C4-2B (cell line): ENCODE measurements around the gene IFNGR2.
A peak's percentile ranks its signal among the peaks of the same experiment; 100 is the strongest.

Source experiments
- H3K27ac ChIP-seq: fragments of 450-650 bp; 2 replicates; pipeline ENCODE4 v1.5.1; 2017
- CTCF ChIP-seq: fragments of 450-650 bp; conservative IDR thresholded peaks from 2 replicates; pipeline ENCODE4 v1.5.1; 2017; ENCODE audit warnings: mild to moderate bottlenecking
- ZFX ChIP-seq: fragments of 450-650 bp; IDR thresholded peaks from 2 replicates; pipeline ENCODE4 v1.6.1; 2017

The IFNGR2 gene, protein sequence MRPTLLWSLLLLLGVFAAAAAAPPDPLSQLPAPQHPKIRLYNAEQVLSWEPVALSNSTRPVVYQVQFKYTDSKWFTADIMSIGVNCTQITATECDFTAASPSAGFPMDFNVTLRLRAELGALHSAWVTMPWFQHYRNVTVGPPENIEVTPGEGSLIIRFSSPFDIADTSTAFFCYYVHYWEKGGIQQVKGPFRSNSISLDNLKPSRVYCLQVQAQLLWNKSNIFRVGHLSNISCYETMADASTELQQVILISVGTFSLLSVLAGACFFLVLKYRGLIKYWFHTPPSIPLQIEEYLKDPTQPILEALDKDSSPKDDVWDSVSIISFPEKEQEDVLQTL

GRCh38 chr21:33403128-33403785, at the start of gene IFNGR2:
TSS of gene IFNGR2 (plus strand) at chr21:33403413. CDS start at chr21:33403544, 131 bp downstream.
- H3K27ac ChIP-seq = peak within 1 kb of the TSS; percentile 84
- TF ChIP-seq ZFX (peak; percentile 88), CTCF (no peak)

DNA sequence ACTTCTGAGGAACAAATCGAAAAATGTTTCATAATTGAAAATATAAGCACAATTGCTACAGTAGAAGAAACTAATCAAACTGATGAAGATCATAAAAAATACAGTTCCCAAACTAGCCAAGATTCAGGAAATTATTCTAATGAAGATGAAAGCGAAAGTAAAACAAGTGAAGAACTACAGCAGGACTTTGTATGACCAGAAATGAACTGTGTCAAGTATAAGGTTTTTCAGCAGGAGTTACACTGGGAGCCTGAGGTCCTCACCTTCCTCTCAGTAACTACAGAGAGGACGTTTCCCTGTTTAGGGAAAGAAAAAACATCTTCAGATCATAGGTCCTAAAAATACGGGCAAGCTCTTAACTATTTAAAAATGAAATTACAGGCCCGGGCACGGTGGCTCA, 47.9 kb upstream of the IFNGR2 start:
- no peak for TF ChIP-seq ZFX
- no peak for TF ChIP-seq CTCF
- no peak overlapping the region for H3K27ac ChIP-seq

GRCh38 chr21:33355996-33356395, 47.2 kb upstream of the IFNGR2 start:
- H3K27ac ChIP-seq = no peak overlapping the region
- no peak for TF ChIP-seq ZFX
- TF ChIP-seq CTCF = no peak

- TF ChIP-seq ZFX = no peak
- TF ChIP-seq CTCF = no peak
- H3K27ac ChIP-seq = no peak overlapping the region
Observed at GRCh38 chr21:33357177-33357576, 46.0 kb upstream of the IFNGR2 start.

DNA sequence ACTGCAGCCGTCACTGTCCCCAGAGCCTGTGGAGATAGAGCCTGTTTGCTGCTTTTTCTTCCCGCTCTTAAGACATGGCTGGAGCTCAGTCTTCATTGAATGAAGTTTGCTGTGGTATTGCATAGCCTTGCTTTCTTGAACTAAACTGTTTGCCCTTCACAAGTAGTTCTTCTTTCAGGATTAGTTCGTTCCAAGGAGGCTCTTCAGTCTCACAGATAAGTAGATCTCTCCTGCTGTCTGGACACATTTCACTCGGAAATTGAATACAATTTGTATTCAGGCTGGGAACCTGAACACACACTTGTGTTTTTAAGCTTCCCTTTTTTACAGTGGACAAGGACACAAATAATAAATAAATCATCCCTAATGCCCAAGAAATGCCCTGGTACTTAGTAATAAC, 43.8 kb upstream of the IFNGR2 start:
- no peak overlapping the region for H3K27ac ChIP-seq

GRCh38 chr21:33360281-33360680, 42.9 kb upstream of the IFNGR2 start:
- no peak overlapping the region for H3K27ac ChIP-seq

More for the DNA sequence above, 43.8 kb upstream of the IFNGR2 start:
- TF ChIP-seq ZFX (no peak), CTCF (no peak)

More at GRCh38 chr21:33360281-33360680, 42.9 kb upstream of the IFNGR2 start:
- no peak for TF ChIP-seq ZFX
- TF ChIP-seq CTCF = no peak
